Adrenal gland (tissue), 12 donors: ENCODE data around the gene KASH5. TPM values are rescaled to one million over a fixed set of nuclear protein-coding genes. Genes with fewer than 3 reads are reported as not detected.

ENCODE experiments used
- DNase-seq, 7 donors: peaks; one replicate each; pipeline ENCODE4 v3.0.0-alpha.2; 2019 to 2020
- H3K27ac ChIP-seq, 5 donors: fragments of 200-600 bp; sonication (generic) in 4 of 5; 1 replicate in 3 of 5; 2 replicates in 2 of 5; pipeline versions ENCODE4 v1.5.1 to v1.8.0; 2016 to 2020; ENCODE audit warnings: mild to moderate bottlenecking in 1 of 5
- H3K27me3 ChIP-seq: fragments of 200-600 bp; 2 replicates; pipeline ENCODE4 v1.8.0; 2021
- H3K36me3 ChIP-seq, 2 donors: fragments of 200-600 bp; replicated peaks in 1 of 2; 1 replicate in 1 of 2; 2 replicates in 1 of 2; pipeline versions ENCODE4 v1.5.1 to v1.8.0; 2018 to 2022
- H3K4me1 ChIP-seq, 2 donors: fragments of 200-600 bp; replicated peaks in 1 of 2; 1 replicate in 1 of 2; 2 replicates in 1 of 2; pipeline versions ENCODE4 v1.5.1 to v1.8.0; 2018 to 2021
- H3K4me3 ChIP-seq, 4 donors: fragments of 200-600 bp; sonication (generic) in 3 of 4; one replicate each; pipeline ENCODE4 v1.5.1; 2016 to 2018
- H3K9me3 ChIP-seq, 3 donors: fragments of 200-600 bp; sonication (generic) in 1 of 3; replicated peaks in 1 of 3; 1 replicate in 2 of 3; 2 replicates in 1 of 3; pipeline versions ENCODE4 v1.5.1 to v1.8.0; 2016 to 2021
- CTCF ChIP-seq, 6 experiments: fragments of 450-650 bp in 4 of 6; fragments of 200-600 bp in 2 of 6; sonication (generic) in 1 of 6; IDR thresholded peaks; 1 replicate in 5 of 6; 2 replicates in 1 of 6; pipeline versions ENCODE4 v1.5.1 to v1.8.0; 2016 to 2021; ENCODE audit warnings: antibody characterized with exemption in 6 of 6, mild to moderate bottlenecking in 2 of 6, moderate library complexity in 1 of 6
- POLR2A ChIP-seq, 2 donors: fragments of 450-650 bp; IDR thresholded peaks; one replicate each; pipeline ENCODE4 v1.6.1; 2017; ENCODE audit warnings: antibody characterized with exemption in 2 of 2, mild to moderate bottlenecking in 2 of 2, moderate library complexity in 1 of 2
- WGBS, 4 donors: extraction: QIAGEN DNeasy Blood & Tissue Kit in 2 of 4; methylation state at CpG; one replicate each; pipeline versions ENCODE4 v1.1.5 to v1.1.7; 2013 to 2017; 5-methylcytosine and 5-hydroxymethylcytosine counted together
- intact Hi-C, 2 donors: fragments of 100-400 bp; cut with DNase I; formaldehyde crosslinking; loops; one replicate each; pipeline versions ENCODE4 v1.14.1 to v1.15.0; 2022 to 2023
- polyA plus RNA-seq, 3 donors: library from polyadenylated mRNA; stranded (reverse); fragments of 200-250 nt in 2 of 3; fragments of 350-450 nt in 1 of 3; fragmentation: Illumina TruSeq in 1 of 3; extraction: RNeasy Lipid Tissue Mini Kit (QIAGEN cat#74804) in 1 of 3; gene quantifications; one replicate each; pipeline ENCODE4 v1.2.3, GENCODE V29; 2013 to 2014
- total RNA-seq, 9 donors: library from RNA; depleted of rRNA in 4 of 9; stranded (reverse); fragments of >200 nt in 4 of 9; fragments of 120-200 nt in 1 of 9; fragmentation: NEBNext Ultra II Directional in 1 of 9; extraction: Animal tissue kit (Norgen Biotek cat#: 25700) in 1 of 9; gene quantifications; one replicate each; pipeline versions ENCODE4 v1.1.0 to v1.2.4, GENCODE V29; 2013 to 2023
- donor health status: healthy with polysubstance abuse.
- donor health status: Bipolar disorder and iron deficiency.
- donor health status: DM: yes; HTN: yes; CAD: no.
- donor health status: DM: no; HTN: no; CAD: no.
- donor health status: DM: no; HTN: no; CAD: no.
- donor health status: DM: yes; HTN: yes; CAD: no.

Gene KASH5
- total and polyA plus RNA-seq, 12 donors: 0.74 to 0.97 TPM; not detected in 10

GRCh38 chr19:49465371-49465770 lies 77.3 kb downstream of the KASH5 start:
- TF ChIP-seq CTCF (IDR thresholded peaks at IDR 0.05) (no peak), POLR2A (IDR thresholded peaks at IDR 0.05) (no peak)
- Histone ChIP-seq H3K27ac (no peak overlapping the region), H3K4me1 (no peaks in the 10 kb centered on the region), H3K27me3 (no peaks in the 10 kb centered on the region), H3K4me3 (no peak overlapping the region), H3K36me3 (peaks cover 0 to 8% of the 10 kb centered on the region in 2 donors), H3K9me3 (no peaks in the 10 kb centered on the region)
- intact Hi-C loops: no loop called here
- 80 to 98% (median 96%) methylated on average over 2 to 3 of the region's 3 CpGs; no CpG with 5 or more reads in 1 of the 4 donors for WGBS, 4 donors
- no peak for DNase-seq

Other genes starting within 250 kb of the KASH5 start
- gene HRC, start 232.9 kb upstream of the KASH5 start, total RNA-seq: 10 to 100 TPM in 1 of 9 donors, 1 to 10 TPM in 7, under 1 TPM in 1; 0.77 to 28.4 (median 2.8) TPM
- gene HRC, start 232.9 kb upstream of the KASH5 start, polyA plus RNA-seq: 1 to 10 TPM; 2.1 to 2.5 (median 2.4) TPM
- gene TRPM4, start 230.5 kb upstream of the KASH5 start, total RNA-seq: 10 to 100 TPM in 6 of 9 donors, 1 to 10 TPM in 3; 6.8 to 25.1 (median 15.4) TPM
- 10 to 100 TPM in 2 of 3 donors, 1 to 10 TPM in 1; 4.2 to 56.3 (median 20.6) TPM for gene TRPM4, start 230.5 kb upstream of the KASH5 start, polyA plus RNA-seq
- gene SLC6A16, start 63.1 kb upstream of the KASH5 start, total RNA-seq: 1 to 10 TPM in 3 of 9 donors, under 1 TPM in 5, not detected in 1; 0.17 to 1.7 (median 0.71) TPM
- gene SLC6A16, start 63.1 kb upstream of the KASH5 start, polyA plus RNA-seq: 1 to 10 TPM; 1.1 to 3.5 (median 2.6) TPM
- gene CD37, start 52.8 kb upstream of the KASH5 start, total RNA-seq: 10 to 100 TPM in 8 of 9 donors, under 1 TPM in 1; 0.61 to 26.1 (median 15.8) TPM
- 10 to 100 TPM in 1 of 3 donors, 1 to 10 TPM in 2; 5.4 to 27.1 (median 8.9) TPM for gene CD37, start 52.8 kb upstream of the KASH5 start, polyA plus RNA-seq
- 10 to 100 TPM in 8 of 9 donors, 1 to 10 TPM in 1; 5.4 to 42.8 (median 26.0) TPM for gene TEAD2, start 25.8 kb upstream of the KASH5 start, total RNA-seq
- gene TEAD2, start 25.8 kb upstream of the KASH5 start, polyA plus RNA-seq: 10 to 100 TPM; 11.3 to 31.1 (median 28.7) TPM
- gene DKKL1, start 24.4 kb upstream of the KASH5 start, total RNA-seq: under 1 TPM in 4 of 9 donors, not detected in 5; 0.28 to 0.50 (median 0.43) TPM
- under 1 TPM in 2 of 3 donors, not detected in 1; 0.44 to 0.56 TPM for gene DKKL1, start 24.4 kb upstream of the KASH5 start, polyA plus RNA-seq
- gene PTH2, start 35.2 kb downstream of the KASH5 start, total RNA-seq: not detected
- not detected for gene PTH2, start 35.2 kb downstream of the KASH5 start, polyA plus RNA-seq
- gene GFY, start 37.1 kb downstream of the KASH5 start, total RNA-seq: not detected
- gene GFY, start 37.1 kb downstream of the KASH5 start, polyA plus RNA-seq: not detected
- gene SLC17A7, start 53.3 kb downstream of the KASH5 start, total RNA-seq: 1 to 10 TPM in 5 of 9 donors, under 1 TPM in 4; 0.06 to 9.6 (median 1.3) TPM
- 1 to 10 TPM in 2 of 3 donors, under 1 TPM in 1; 0.18 to 1.9 (median 1.0) TPM for gene SLC17A7, start 53.3 kb downstream of the KASH5 start, polyA plus RNA-seq
- 100 to 1,000 TPM in 4 of 9 donors, 10 to 100 TPM in 5; 63.1 to 131 (median 87.2) TPM for gene PIH1D1, start 63.6 kb downstream of the KASH5 start, total RNA-seq
- 100 to 1,000 TPM in 1 of 3 donors, 10 to 100 TPM in 2; 26.6 to 103 (median 72.3) TPM for gene PIH1D1, start 63.6 kb downstream of the KASH5 start, polyA plus RNA-seq
- gene ALDH16A1, start 65.0 kb downstream of the KASH5 start, total RNA-seq: 10 to 100 TPM; 15.1 to 47.8 (median 29.1) TPM
- gene ALDH16A1, start 65.0 kb downstream of the KASH5 start, polyA plus RNA-seq: 10 to 100 TPM in 2 of 3 donors, 1 to 10 TPM in 1; 3.6 to 95.5 (median 86.7) TPM
- 10 to 100 TPM in 3 of 9 donors, 1 to 10 TPM in 6; 1.2 to 10.6 (median 8.4) TPM for gene FLT3LG, start 86.0 kb downstream of the KASH5 start, total RNA-seq
- 10 to 100 TPM in 2 of 3 donors, 1 to 10 TPM in 1; 1.8 to 33.8 (median 24.7) TPM for gene FLT3LG, start 86.0 kb downstream of the KASH5 start, polyA plus RNA-seq
- gene RPL13A, start 99.4 kb downstream of the KASH5 start, total RNA-seq: 1,000 to 10,000 TPM; 2,402 to 3,504 (median 2,570) TPM
- gene RPL13A, start 99.4 kb downstream of the KASH5 start, polyA plus RNA-seq: 1,000 to 10,000 TPM; 1,750 to 2,828 (median 2,567) TPM
- 1,000 to 10,000 TPM; 1,528 to 3,971 (median 2,257) TPM for gene RPS11, start 108.2 kb downstream of the KASH5 start, total RNA-seq
- gene RPS11, start 108.2 kb downstream of the KASH5 start, polyA plus RNA-seq: 1,000 to 10,000 TPM; 2,684 to 4,591 (median 2,733) TPM
- 100 to 1,000 TPM; 101 to 505 (median 351) TPM for gene FCGRT, start 124.4 kb downstream of the KASH5 start, total RNA-seq
- 100 to 1,000 TPM in 2 of 3 donors, 10 to 100 TPM in 1; 90.2 to 253 (median 218) TPM for gene FCGRT, start 124.4 kb downstream of the KASH5 start, polyA plus RNA-seq
- 10 to 100 TPM in 8 of 9 donors, 1 to 10 TPM in 1; 8.0 to 56.4 (median 33.1) TPM for gene RCN3, start 139.8 kb downstream of the KASH5 start, total RNA-seq
- gene RCN3, start 139.8 kb downstream of the KASH5 start, polyA plus RNA-seq: 100 to 1,000 TPM in 2 of 3 donors, 1 to 10 TPM in 1; 9.3 to 232 (median 120) TPM
- 10 to 100 TPM; 53.3 to 98.2 (median 63.8) TPM for gene NOSIP, start 192.3 kb downstream of the KASH5 start, total RNA-seq
- 100 to 1,000 TPM in 2 of 3 donors, 10 to 100 TPM in 1; 35.0 to 159 (median 145) TPM for gene NOSIP, start 192.3 kb downstream of the KASH5 start, polyA plus RNA-seq
- gene PRRG2, start 193.1 kb downstream of the KASH5 start, total RNA-seq: 1 to 10 TPM in 2 of 9 donors, under 1 TPM in 5, not detected in 2; 0.28 to 1.2 (median 0.87) TPM
- gene PRRG2, start 193.1 kb downstream of the KASH5 start, polyA plus RNA-seq: 1 to 10 TPM in 1 of 3 donors, under 1 TPM in 2; 0.33 to 1.2 (median 0.71) TPM
- 10 to 100 TPM in 8 of 9 donors, 1 to 10 TPM in 1; 2.9 to 39.3 (median 17.6) TPM for gene PRR12, start 202.9 kb downstream of the KASH5 start, total RNA-seq
- gene PRR12, start 202.9 kb downstream of the KASH5 start, polyA plus RNA-seq: 10 to 100 TPM in 1 of 3 donors, 1 to 10 TPM in 2; 4.2 to 49.8 (median 9.5) TPM